ENCODE data around the gene GPRIN1.

Gene GPRIN1

DNA sequence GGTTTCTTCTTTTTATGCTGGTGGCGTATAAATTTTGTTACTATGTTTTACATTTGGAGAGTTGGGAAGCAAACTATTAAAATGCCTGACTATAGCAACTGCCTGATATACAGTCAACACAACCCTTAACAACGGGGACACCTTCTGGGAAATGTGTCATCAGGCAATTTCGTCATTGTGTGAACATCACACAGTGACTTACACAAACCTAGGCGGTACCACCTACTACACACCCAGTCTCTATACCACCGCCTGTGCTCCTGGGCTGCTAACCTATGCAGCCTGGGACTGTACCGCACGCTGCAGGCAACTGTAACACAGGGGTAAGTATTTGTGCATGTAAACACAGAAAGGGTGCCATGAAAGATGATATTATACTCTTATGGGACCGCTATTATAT, 62.2 kb downstream of the GPRIN1 start:
- Histone ChIP-seq H3K79me2 (ENCODE audit: insufficient read depth, low read length) (no peaks in the 10 kb centered on the region), H3K9me2 (replicated peaks; ENCODE audit: insufficient read depth, low read length) (no peaks in the 10 kb centered on the region), H3K36me3 (ENCODE audit: low read length) (no peaks in the 10 kb centered on the region), H3K9me3 (ENCODE audit: insufficient read depth, low read length) (no peaks in the 10 kb centered on the region), H3K4me3 (ENCODE audit: insufficient read depth, low read length, poor library complexity, severe bottlenecking) (no peak overlapping the region), H2AFZ (ENCODE audit: low read depth, low read length, severe bottlenecking) (no peak overlapping the region), H3K27ac (ENCODE audit: low read depth, low read length) (no peak overlapping the region), H3K27me3 (ENCODE audit: low read length) (no peaks in the 10 kb centered on the region), H3K9ac (ENCODE audit: low read length) (no peak overlapping the region), H3F3A (ENCODE audit: insufficient read depth) (peaks cover 5% of the 10 kb centered on the region), H4K20me1 (ENCODE audit: low read depth, low read length) (no peaks in the 10 kb centered on the region), H3K4me2 (ENCODE audit: low read depth, low read length, poor library complexity, severe bottlenecking) (no peak overlapping the region)
- TF ChIP-seq, protein P1, sequence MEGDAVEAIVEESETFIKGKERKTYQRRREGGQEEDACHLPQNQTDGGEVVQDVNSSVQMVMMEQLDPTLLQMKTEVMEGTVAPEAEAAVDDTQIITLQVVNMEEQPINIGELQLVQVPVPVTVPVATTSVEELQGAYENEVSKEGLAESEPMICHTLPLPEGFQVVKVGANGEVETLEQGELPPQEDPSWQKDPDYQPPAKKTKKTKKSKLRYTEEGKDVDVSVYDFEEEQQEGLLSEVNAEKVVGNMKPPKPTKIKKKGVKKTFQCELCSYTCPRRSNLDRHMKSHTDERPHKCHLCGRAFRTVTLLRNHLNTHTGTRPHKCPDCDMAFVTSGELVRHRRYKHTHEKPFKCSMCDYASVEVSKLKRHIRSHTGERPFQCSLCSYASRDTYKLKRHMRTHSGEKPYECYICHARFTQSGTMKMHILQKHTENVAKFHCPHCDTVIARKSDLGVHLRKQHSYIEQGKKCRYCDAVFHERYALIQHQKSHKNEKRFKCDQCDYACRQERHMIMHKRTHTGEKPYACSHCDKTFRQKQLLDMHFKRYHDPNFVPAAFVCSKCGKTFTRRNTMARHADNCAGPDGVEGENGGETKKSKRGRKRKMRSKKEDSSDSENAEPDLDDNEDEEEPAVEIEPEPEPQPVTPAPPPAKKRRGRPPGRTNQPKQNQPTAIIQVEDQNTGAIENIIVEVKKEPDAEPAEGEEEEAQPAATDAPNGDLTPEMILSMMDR (IDR thresholded peaks at IDR 0.05; ENCODE audit: insufficient read depth, low read length, poor library complexity, severe bottlenecking), result no peak
- TF ChIP-seq EZH2phosphoT487 (conservative IDR thresholded peaks at IDR 0.05; ENCODE audit: low read length), result no peak

All from SU-DHL-6 (cell line).